Psoas muscle (tissue), 8 donors: ENCODE results near the gene SMPD1. TPM values are rescaled to one million over a fixed set of nuclear protein-coding genes. Genes with fewer than 3 reads are reported as not detected.

ENCODE experiments used
- ATAC-seq, 4 donors: fragments of 200-7000 bp; cut with Tn5 transposase; one replicate each; pipeline ENCODE4 v1.9.1; 2020; ENCODE audit warnings: moderate library complexity in 3 of 4, mild to moderate bottlenecking in 2 of 4
- DNase-seq, 2 donors: peaks; one replicate each; pipeline ENCODE4 v3.0.0-alpha.2; 2020
- H3K27ac ChIP-seq: fragments of 200-600 bp; one replicate; pipeline ENCODE4 v1.8.0; 2022
- H3K27me3 ChIP-seq, 3 donors: fragments of 200-600 bp in 1 of 3; one replicate each; pipeline versions ENCODE4 v1.6.1 to v1.8.0; 2013 to 2022; ENCODE audit warnings: low read length in 2 of 3, mild to moderate bottlenecking in 2 of 3, moderate library complexity in 1 of 3; ENCODE audit not compliant: insufficient read depth in 3 of 3
- H3K36me3 ChIP-seq, 2 donors: fragments of 200-600 bp in 1 of 2; one replicate each; pipeline versions ENCODE4 v1.6.1 to v1.8.0; 2013 to 2022; ENCODE audit warnings: low read depth in 1 of 2, mild to moderate bottlenecking in 1 of 2, moderate library complexity in 1 of 2; ENCODE audit not compliant: insufficient read depth in 1 of 2
- H3K4me1 ChIP-seq: fragments of 200-600 bp; one replicate; pipeline ENCODE4 v1.8.0; 2022
- H3K4me3 ChIP-seq: fragments of 200-600 bp; one replicate; pipeline ENCODE4 v1.8.0; 2022; ENCODE audit warnings: mild to moderate bottlenecking
- H3K9me3 ChIP-seq: fragments of 200-600 bp; one replicate; pipeline ENCODE4 v1.8.0; 2022
- CTCF ChIP-seq: fragments of 200-600 bp; IDR thresholded peaks from one replicate; pipeline ENCODE4 v1.8.0; 2022; ENCODE audit warnings: antibody characterized with exemption
- WGBS, 3 donors: extraction: QIAGEN DNeasy Blood & Tissue Kit; methylation state at CpG; one replicate each; pipeline versions ENCODE4 v1.1.6 to v1.1.7; 2013; 5-methylcytosine and 5-hydroxymethylcytosine counted together
- intact Hi-C, 2 donors: fragments of 100-400 bp; cut with DNase I; formaldehyde crosslinking; loops; one replicate each; pipeline versions ENCODE4 v1.11.0 to v1.14.2; 2022
- polyA plus RNA-seq, 3 donors: library from polyadenylated mRNA; stranded (reverse); fragments of 200-250 nt; gene quantifications; one replicate each; pipeline ENCODE4 v1.2.3, GENCODE V29; 2013
- total RNA-seq, 4 donors: library from RNA; stranded (reverse); fragmentation: NEBNext Ultra II Directional in 2 of 4; extraction: Animal tissue kit (Norgen Biotek cat#: 25700) in 2 of 4; gene quantifications; one replicate each; pipeline versions ENCODE4 v1.2.1 to v1.2.4, GENCODE V29; 2021 to 2023
- donor health status: healthy with polysubstance abuse.
- donor health status: DM: no; HTN: no; CAD: no; lungs with moderate emphysema.
- donor health status: Bipolar disorder and iron deficiency.
- donor health status: healthy.
- donor health status: DM: yes; HTN: yes; CAD: no.
- donor health status: DM: no; HTN: no; CAD: no.
- donor health status: DM: no; HTN: no; CAD: no.
- donor health status: DM: yes; HTN: yes; CAD: no.

The SMPD1 gene
- total and polyA plus RNA-seq, 7 donors, result 32.7 to 57.4 (median 37.9) TPM

GRCh38 chr11:6414874-6415328 is 24.6 kb downstream of the SMPD1 start:
- Histone ChIP-seq H3K4me3 (no peak overlapping the region), H3K27ac (no peak overlapping the region), H3K4me1 (peaks cover 9% of the 10 kb centered on the region), H3K27me3 (no peaks in the 10 kb centered on the region), H3K36me3 (peaks cover 0 to 13% of the 10 kb centered on the region in 2 donors), H3K9me3 (no peaks in the 10 kb centered on the region)
- 65 to 82% (median 80%) methylated on average over 3 of the region's 3 CpGs for WGBS, 3 donors
- no peak for TF ChIP-seq CTCF
- intact Hi-C loops, result no loop called here
- DNase-seq (no peak), ATAC-seq (no peak)

GRCh38 chr11:6415797-6416196 is 25.5 kb downstream of the SMPD1 start:
- WGBS, 3 donors, result 65 to 75% (median 73%) methylated on average over 6 of the region's 6 CpGs
- H3K4me1 ChIP-seq, result peaks cover 9% of the 10 kb centered on the region
- DNase-seq (no peak), ATAC-seq (no peak)
- H3K9me3 ChIP-seq, result no peaks in the 10 kb centered on the region
- peaks cover 0 to 4% of the 10 kb centered on the region in 2 donors for H3K36me3 ChIP-seq
- H3K27ac ChIP-seq, result no peak overlapping the region
- no peak for TF ChIP-seq CTCF
- intact Hi-C loops, result no loop called here
- no peaks in the 10 kb centered on the region for H3K27me3 ChIP-seq
- H3K4me3 ChIP-seq, result no peak overlapping the region

DNA sequence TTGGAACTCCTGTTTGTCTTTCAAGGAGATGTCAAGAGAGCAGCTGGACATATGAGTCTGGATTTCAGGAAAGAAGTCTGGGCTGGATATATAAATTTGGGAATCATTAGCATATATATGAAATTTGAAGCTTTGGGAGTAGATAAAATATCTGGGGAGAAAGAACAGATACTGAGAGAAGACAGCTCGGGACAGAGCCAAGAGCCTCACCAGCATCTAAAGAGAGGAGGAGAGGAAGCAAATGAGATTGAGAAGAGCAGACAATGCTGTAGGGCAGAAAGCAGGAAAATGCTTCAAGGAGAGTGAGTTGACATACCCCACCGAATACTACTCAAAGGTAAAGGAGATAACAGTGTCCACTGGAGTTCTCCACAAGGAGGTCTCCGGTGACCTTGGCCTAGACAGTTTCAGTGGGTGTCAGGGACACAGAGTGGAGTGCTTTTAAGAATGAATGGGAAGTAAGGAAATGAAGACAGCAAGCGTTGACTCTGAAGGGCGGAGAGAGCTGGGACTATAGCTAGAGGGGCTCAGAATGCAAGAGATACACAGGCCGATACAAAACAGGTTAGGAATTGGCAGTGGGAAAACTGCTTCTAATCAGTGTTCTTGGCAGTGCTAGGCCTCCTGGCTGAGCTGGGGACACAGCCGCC is 27.8 kb downstream of the SMPD1 start:
- peaks cover 9% of the 10 kb centered on the region for H3K4me1 ChIP-seq
- WGBS, 3 donors, result 27 to 57% (median 30%) methylated on average over 6 to 7 of the region's 7 CpGs
- peak overlapping the region; percentile 89 for H3K27ac ChIP-seq
- H3K9me3 ChIP-seq, result no peaks in the 10 kb centered on the region
- peak in 2 of 4 donors; percentile 35 to 45 for ATAC-seq
- peaks cover 0 to 1% (median 0%) of the 10 kb centered on the region in 3 donors for H3K27me3 ChIP-seq
- TF ChIP-seq CTCF, result no peak
- peak overlapping the region; percentile 90 for H3K4me3 ChIP-seq
- no peak for DNase-seq
- intact Hi-C loops, result loop anchor here in 1 of 2 donors (2.0 kb wide), 1 partner anchor 27 kb away; the partner anchor contains the start of gene SMPD1
- no peaks in the 10 kb centered on the region for H3K36me3 ChIP-seq

- DNase-seq (no peak), ATAC-seq (peak; percentile 20 to 42 (median 26))
- WGBS, 3 donors, result 1 to 3% (median 1%) methylated on average over 19 to 38 of the region's 38 CpGs
- intact Hi-C loops, result loop anchor here in 1 of 2 donors (2.0 kb wide), 1 partner anchor 28 kb away; the partner anchor contains the start of gene SMPD1
- H3K36me3 ChIP-seq, result no peaks in the 10 kb centered on the region
- peaks cover 0 to 1% (median 0%) of the 10 kb centered on the region in 3 donors for H3K27me3 ChIP-seq
- no peaks in the 10 kb centered on the region for H3K9me3 ChIP-seq
- no peak for TF ChIP-seq CTCF
- H3K27ac ChIP-seq, result peak overlapping the region; percentile 89
- H3K4me3 ChIP-seq, result peak overlapping the region; percentile 90
- H3K4me1 ChIP-seq, result peaks cover 9% of the 10 kb centered on the region
Measured at GRCh38 chr11:6418557-6419008, 28.3 kb downstream of the SMPD1 start.
